Peyer's patch (tissue), 4 donors: ENCODE results near the gene LARP1B.

Experiments
- CTCF ChIP-seq, 6 experiments: fragments of 450-650 bp in 4 of 6; fragments of 200-600 bp in 2 of 6; sonication (generic) in 1 of 6; IDR thresholded peaks; one replicate each; pipeline ENCODE4 v1.5.1; 2017 to 2019; ENCODE audit warnings: antibody characterized with exemption in 6 of 6, mild to moderate bottlenecking in 3 of 6, moderate library complexity in 1 of 6
- POLR2A ChIP-seq, 2 donors: fragments of 450-650 bp; IDR thresholded peaks; one replicate each; pipeline ENCODE4 v1.5.1; 2017; ENCODE audit warnings: antibody characterized with exemption in 2 of 2, mild to moderate bottlenecking in 2 of 2, moderate library complexity in 2 of 2

GRCh38 chr4:128161138-128161537 is 100.0 kb downstream of the LARP1B start:
- TF ChIP-seq CTCF (IDR thresholded peaks at IDR 0.05) = no peak
- no peak for TF ChIP-seq POLR2A (IDR thresholded peaks at IDR 0.05)
